Measurements from ENCODE around the gene DUSP5. TPM values are rescaled to one million over a fixed set of nuclear protein-coding genes. Genes with fewer than 3 reads are reported as not detected.

DUSP5 gene
- total and polyA plus RNA-seq, 9 donors, result 2.0 to 4.4 (median 2.8) TPM

GRCh38 chr10:110535958-110536891, 38.5 kb downstream of the DUSP5 start:
- peaks cover 10% of the 10 kb centered on the region for H3K27me3 ChIP-seq (ENCODE audit: control insufficient read depth, insufficient read depth, low read length)
- peak; percentile 19 for DNase-seq
- H3K36me3 ChIP-seq (ENCODE audit: control insufficient read depth, insufficient read depth, low read length), result no peaks in the 10 kb centered on the region
- H3K9me3 ChIP-seq (replicated peaks; ENCODE audit: control insufficient read depth, low read depth, low read length), result no peaks in the 10 kb centered on the region
- peaks cover 4% of the 10 kb centered on the region for H3K4me1 ChIP-seq (ENCODE audit: control insufficient read depth, insufficient read depth, low read length)
- H3K4me3 ChIP-seq (ENCODE audit: low read length), result no peak overlapping the region
- 36% methylated on average over 10 of the region's 12 CpGs for WGBS (ENCODE audit: insufficient coverage)
- H3K27ac ChIP-seq (ENCODE audit: low read length), result no peak overlapping the region

- Histone ChIP-seq H3K4me1 (ENCODE audit: control insufficient read depth, insufficient read depth, low read length) (peaks cover 4% of the 10 kb centered on the region), H3K27ac (ENCODE audit: low read length) (no peak overlapping the region), H3K36me3 (ENCODE audit: control insufficient read depth, insufficient read depth, low read length) (no peaks in the 10 kb centered on the region), H3K27me3 (ENCODE audit: control insufficient read depth, insufficient read depth, low read length) (peaks cover 10% of the 10 kb centered on the region), H3K4me3 (ENCODE audit: low read length) (no peak overlapping the region), H3K9me3 (replicated peaks; ENCODE audit: control insufficient read depth, low read depth, low read length) (no peaks in the 10 kb centered on the region)
- 69% methylated on average over 3 of the region's 4 CpGs for WGBS (ENCODE audit: insufficient coverage)
- DNase-seq, result no peak
These were observed 41.4 kb downstream of the DUSP5 start for GRCh38 chr10:110539091-110539490.

GRCh38 chr10:110540031-110540430, 42.3 kb downstream of the DUSP5 start:
- H3K4me1 ChIP-seq (ENCODE audit: control insufficient read depth, insufficient read depth, low read length), result peaks cover 4% of the 10 kb centered on the region
- no CpG with 5 or more reads among the region's 1 CpG for WGBS (ENCODE audit: insufficient coverage)
- no peaks in the 10 kb centered on the region for H3K36me3 ChIP-seq (ENCODE audit: control insufficient read depth, insufficient read depth, low read length)
- no peak overlapping the region for H3K27ac ChIP-seq (ENCODE audit: low read length)
- H3K27me3 ChIP-seq (ENCODE audit: control insufficient read depth, insufficient read depth, low read length), result peaks cover 10% of the 10 kb centered on the region
- no peaks in the 10 kb centered on the region for H3K9me3 ChIP-seq (replicated peaks; ENCODE audit: control insufficient read depth, low read depth, low read length)
- no peak for DNase-seq
- H3K4me3 ChIP-seq (ENCODE audit: low read length), result no peak overlapping the region

GRCh38 chr10:110544958-110545537, 47.3 kb downstream of the DUSP5 start:
- no peak for DNase-seq
- Histone ChIP-seq H3K27ac (ENCODE audit: low read length) (no peak overlapping the region), H3K36me3 (ENCODE audit: control insufficient read depth, insufficient read depth, low read length) (no peaks in the 10 kb centered on the region)

GRCh38 chr10:110546077-110546476, 48.4 kb downstream of the DUSP5 start:
- no peak overlapping the region for H3K27ac ChIP-seq (ENCODE audit: low read length)
- WGBS (ENCODE audit: insufficient coverage), result 61% methylated on average over 5 of the region's 6 CpGs

More at GRCh38 chr10:110544958-110545537, 47.3 kb downstream of the DUSP5 start:
- Histone ChIP-seq H3K9me3 (replicated peaks; ENCODE audit: control insufficient read depth, low read depth, low read length) (no peaks in the 10 kb centered on the region), H3K4me1 (ENCODE audit: control insufficient read depth, insufficient read depth, low read length) (no peaks in the 10 kb centered on the region), H3K27me3 (ENCODE audit: control insufficient read depth, insufficient read depth, low read length) (peaks cover 2% of the 10 kb centered on the region), H3K4me3 (ENCODE audit: low read length) (no peak overlapping the region)

GRCh38 chr10:110546499-110547110, 48.9 kb downstream of the DUSP5 start:
- Histone ChIP-seq H3K36me3 (ENCODE audit: control insufficient read depth, insufficient read depth, low read length) (no peaks in the 10 kb centered on the region), H3K4me3 (ENCODE audit: low read length) (no peak overlapping the region), H3K27me3 (ENCODE audit: control insufficient read depth, insufficient read depth, low read length) (peaks cover 7% of the 10 kb centered on the region), H3K9me3 (replicated peaks; ENCODE audit: control insufficient read depth, low read depth, low read length) (no peaks in the 10 kb centered on the region), H3K4me1 (ENCODE audit: control insufficient read depth, insufficient read depth, low read length) (no peaks in the 10 kb centered on the region), H3K27ac (ENCODE audit: low read length) (no peak overlapping the region)
- DNase-seq, result no peak
- WGBS (ENCODE audit: insufficient coverage), result 70% methylated on average over 2 of the region's 7 CpGs

More at GRCh38 chr10:110546077-110546476, 48.4 kb downstream of the DUSP5 start:
- H3K4me3 ChIP-seq (ENCODE audit: low read length), result no peak overlapping the region
- no peaks in the 10 kb centered on the region for H3K4me1 ChIP-seq (ENCODE audit: control insufficient read depth, insufficient read depth, low read length)
- no peak for DNase-seq
- no peaks in the 10 kb centered on the region for H3K36me3 ChIP-seq (ENCODE audit: control insufficient read depth, insufficient read depth, low read length)
- no peaks in the 10 kb centered on the region for H3K9me3 ChIP-seq (replicated peaks; ENCODE audit: control insufficient read depth, low read depth, low read length)
- H3K27me3 ChIP-seq (ENCODE audit: control insufficient read depth, insufficient read depth, low read length), result peaks cover 7% of the 10 kb centered on the region

- Histone ChIP-seq H3K4me3 (ENCODE audit: low read length) (no peak overlapping the region), H3K27ac (ENCODE audit: low read length) (no peak overlapping the region), H3K27me3 (ENCODE audit: control insufficient read depth, insufficient read depth, low read length) (peaks cover 8% of the 10 kb centered on the region), H3K36me3 (ENCODE audit: control insufficient read depth, insufficient read depth, low read length) (no peaks in the 10 kb centered on the region), H3K4me1 (ENCODE audit: control insufficient read depth, insufficient read depth, low read length) (no peaks in the 10 kb centered on the region), H3K9me3 (replicated peaks; ENCODE audit: control insufficient read depth, low read depth, low read length) (no peaks in the 10 kb centered on the region)
- 0% methylated on average over 1 of the region's 8 CpGs for WGBS (ENCODE audit: insufficient coverage)
- peak; percentile 82 for DNase-seq
These were observed 49.5 kb downstream of the DUSP5 start for GRCh38 chr10:110547139-110547761.

- no CpG with 5 or more reads among the region's 5 CpGs for WGBS (ENCODE audit: insufficient coverage)
- H3K27me3 ChIP-seq (ENCODE audit: control insufficient read depth, insufficient read depth, low read length), result peaks cover 9% of the 10 kb centered on the region
- H3K36me3 ChIP-seq (ENCODE audit: control insufficient read depth, insufficient read depth, low read length), result no peaks in the 10 kb centered on the region
- H3K27ac ChIP-seq (ENCODE audit: low read length), result no peak overlapping the region
- no peak overlapping the region for H3K4me3 ChIP-seq (ENCODE audit: low read length)
- no peak for DNase-seq
- no peaks in the 10 kb centered on the region for H3K9me3 ChIP-seq (replicated peaks; ENCODE audit: control insufficient read depth, low read depth, low read length)
- H3K4me1 ChIP-seq (ENCODE audit: control insufficient read depth, insufficient read depth, low read length), result no peaks in the 10 kb centered on the region
These were observed 50.3 kb downstream of the DUSP5 start for GRCh38 chr10:110548002-110548401.

GRCh38 chr10:110549211-110549610, 51.5 kb downstream of the DUSP5 start:
- Histone ChIP-seq H3K4me1 (ENCODE audit: control insufficient read depth, insufficient read depth, low read length) (no peaks in the 10 kb centered on the region), H3K36me3 (ENCODE audit: control insufficient read depth, insufficient read depth, low read length) (no peaks in the 10 kb centered on the region), H3K27ac (ENCODE audit: low read length) (no peak overlapping the region), H3K9me3 (replicated peaks; ENCODE audit: control insufficient read depth, low read depth, low read length) (no peaks in the 10 kb centered on the region), H3K27me3 (ENCODE audit: control insufficient read depth, insufficient read depth, low read length) (peaks cover 9% of the 10 kb centered on the region), H3K4me3 (ENCODE audit: low read length) (no peak overlapping the region)
- DNase-seq, result no peak
- WGBS (ENCODE audit: insufficient coverage), result no CpG with 5 or more reads among the region's 5 CpGs

GRCh38 chr10:110553905-110554304, 56.2 kb downstream of the DUSP5 start:
- no CpG with 5 or more reads among the region's 2 CpGs for WGBS (ENCODE audit: insufficient coverage)
- H3K4me1 ChIP-seq (ENCODE audit: control insufficient read depth, insufficient read depth, low read length), result no peaks in the 10 kb centered on the region
- peaks cover 10% of the 10 kb centered on the region for H3K27me3 ChIP-seq (ENCODE audit: control insufficient read depth, insufficient read depth, low read length)
- H3K27ac ChIP-seq (ENCODE audit: low read length), result no peak overlapping the region
- H3K36me3 ChIP-seq (ENCODE audit: control insufficient read depth, insufficient read depth, low read length), result no peaks in the 10 kb centered on the region
- H3K9me3 ChIP-seq (replicated peaks; ENCODE audit: control insufficient read depth, low read depth, low read length), result no peaks in the 10 kb centered on the region
- no peak overlapping the region for H3K4me3 ChIP-seq (ENCODE audit: low read length)
- no peak for DNase-seq
